HG03442 (cell line): ENCODE measurements around the gene RIT2.
"Not testable (repeated sequence)": the region's sequence is repeated elsewhere in the genome, so short reads cannot be mapped to it uniquely, and the experiment has no call there.

Experiments
- ATAC-seq: cut with Tn5 transposase; IDR thresholded peaks from one replicate; pipeline ENCODE4 v1.9.1; 2021; ENCODE audit warnings: mild to moderate bottlenecking, moderate library complexity; ENCODE audit not compliant: unreplicated experiment

Gene RIT2

GRCh38 chr18:42854558-42854957, 260.9 kb downstream of the RIT2 start:
- ATAC-seq, result no peak

DNA sequence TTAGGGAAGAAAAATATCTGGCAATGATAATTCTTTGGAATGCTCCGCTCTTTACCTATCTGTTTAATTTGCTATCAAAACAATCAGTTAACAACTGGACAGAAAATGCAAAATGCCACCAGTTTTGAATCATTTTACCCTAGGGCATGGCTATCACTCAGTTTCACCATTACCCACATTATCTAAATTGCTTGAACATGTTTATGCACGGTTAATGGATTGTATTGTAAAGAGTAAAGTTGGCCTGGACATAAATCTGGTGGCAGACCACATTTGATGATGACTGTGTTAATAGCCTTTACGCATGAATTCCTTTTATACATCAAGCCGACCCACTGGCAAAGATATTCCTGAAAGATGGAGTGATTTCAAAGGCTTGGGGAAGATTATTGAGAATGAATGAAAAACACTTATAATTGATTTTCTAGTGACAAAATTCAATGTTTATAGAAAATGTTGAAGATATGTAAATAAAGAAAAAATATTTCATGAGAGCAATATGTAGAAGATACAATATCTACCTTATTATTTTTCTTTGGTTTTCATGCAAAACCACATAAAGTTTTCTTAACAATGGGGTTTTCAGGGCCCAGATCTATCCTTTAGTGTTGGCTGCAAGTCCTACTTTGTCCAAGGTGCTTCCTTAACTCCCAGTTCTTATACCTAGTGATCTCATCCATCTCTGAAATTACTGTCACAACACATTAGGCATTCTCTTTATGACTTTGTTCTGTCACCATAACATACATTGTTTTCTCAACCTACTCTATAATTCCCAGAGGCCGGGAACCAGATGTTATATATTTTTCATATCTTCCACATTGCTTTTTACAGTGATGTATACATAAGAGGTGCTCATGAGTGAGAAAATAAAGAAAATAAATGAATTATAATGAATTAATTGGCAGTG, 265.1 kb downstream of the RIT2 start:
- ATAC-seq, result no peak

DNA sequence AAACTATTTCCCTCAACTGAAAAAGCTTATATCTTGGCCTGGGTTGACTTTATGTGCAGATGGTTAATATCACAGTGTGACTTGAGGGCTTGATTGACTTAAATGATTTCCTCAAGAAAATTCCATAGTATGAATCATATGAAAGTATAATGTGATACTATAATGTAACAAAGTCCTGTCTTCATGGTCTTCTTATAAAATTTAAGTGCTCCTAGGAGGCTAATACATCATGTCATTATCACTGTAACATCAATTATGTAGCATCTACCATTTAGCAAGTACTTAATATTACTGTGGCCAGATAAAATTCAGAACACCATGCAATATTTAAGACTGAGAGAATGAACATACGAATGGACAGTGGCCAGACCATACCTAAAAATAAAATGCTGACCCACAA, 276.1 kb downstream of the RIT2 start:
- ATAC-seq, result no peak

GRCh38 chr18:42838546-42839145, 276.8 kb downstream of the RIT2 start:
- ATAC-seq, result no peak

DNA sequence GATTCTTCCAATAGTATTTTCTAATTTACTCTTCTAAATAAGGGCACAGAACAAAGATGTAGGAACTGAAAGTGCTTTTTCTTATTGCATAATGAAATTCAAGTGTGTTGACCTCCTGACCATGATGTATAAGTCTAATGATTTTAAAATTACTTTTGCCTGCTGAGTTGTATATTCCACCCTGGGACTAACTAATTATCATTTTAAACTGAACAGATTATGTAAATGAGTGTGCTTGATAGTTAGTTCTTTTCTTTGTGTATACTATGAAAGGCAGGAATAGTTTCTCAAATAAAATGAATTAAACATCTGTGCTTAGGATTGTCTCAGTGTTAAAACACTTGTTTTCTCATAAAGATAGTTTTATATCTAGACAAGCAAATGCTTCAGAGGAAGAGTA, 284.5 kb downstream of the RIT2 start:
- ATAC-seq, result no peak

DNA sequence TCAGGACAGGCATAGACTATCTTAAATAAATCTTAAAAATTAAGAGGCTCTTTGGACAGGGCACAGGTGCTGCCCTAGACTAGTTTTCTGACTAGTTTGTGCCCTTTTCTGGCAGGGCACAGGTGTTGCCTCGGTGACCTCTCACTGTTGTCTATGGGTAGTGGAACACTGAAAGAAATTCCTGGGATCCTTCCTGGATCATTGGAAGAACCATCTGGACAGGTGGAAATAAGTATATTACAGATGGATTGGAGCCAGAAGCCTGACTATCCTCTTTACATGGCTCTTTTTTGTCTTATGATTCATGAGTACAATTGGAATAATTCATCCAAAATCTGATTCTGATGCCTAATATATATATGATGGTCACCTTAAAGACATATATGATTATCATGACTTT, 286.6 kb downstream of the RIT2 start:
- ATAC-seq, result no peak

- no peak for ATAC-seq
These were observed 291.3 kb downstream of the RIT2 start for GRCh38 chr18:42824178-42824577.

DNA sequence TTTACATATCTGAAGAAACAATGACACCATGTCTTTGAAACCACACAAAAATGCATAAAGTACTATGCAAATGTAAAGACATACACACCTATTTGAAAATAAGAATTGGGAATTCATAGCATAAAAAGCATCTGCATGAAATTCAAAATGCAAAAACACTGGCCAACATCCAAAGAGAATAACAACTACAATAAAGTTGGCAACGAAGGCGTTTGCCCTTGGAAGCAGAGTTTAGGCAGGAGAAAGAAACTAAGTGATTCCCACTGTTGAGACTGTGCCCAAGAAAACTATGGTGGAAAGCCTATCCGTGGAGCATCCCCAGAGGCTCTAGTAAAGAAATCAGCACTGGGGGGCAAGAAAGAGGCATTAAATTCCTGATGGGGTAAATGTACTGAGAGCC, 292.8 kb downstream of the RIT2 start:
- no peak for ATAC-seq

GRCh38 chr18:42821492-42821891, 294.0 kb downstream of the RIT2 start:
- ATAC-seq, result no peak

DNA sequence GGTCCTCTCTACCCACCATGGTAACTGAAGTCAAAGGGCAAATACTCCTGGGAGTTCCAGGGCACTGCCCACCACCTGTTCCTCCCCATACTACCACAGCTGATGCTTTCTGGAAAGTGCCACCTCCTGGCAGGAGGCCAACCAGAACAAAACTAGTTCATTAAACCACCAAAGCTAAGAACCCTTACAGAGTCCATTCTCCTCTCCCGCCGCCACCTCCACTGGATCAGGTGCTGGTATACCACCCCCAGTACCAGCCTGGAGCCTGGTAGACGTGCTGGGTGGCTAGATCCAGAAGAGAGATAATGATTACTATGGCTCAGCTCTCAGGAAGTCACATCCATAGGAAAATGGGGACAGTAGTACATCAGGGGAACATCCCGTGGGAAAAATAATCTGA, 300.9 kb downstream of the RIT2 start:
- ATAC-seq, result no peak

- ATAC-seq, result no peak
These were observed 301.3 kb downstream of the RIT2 start for GRCh38 chr18:42814184-42814583.

DNA sequence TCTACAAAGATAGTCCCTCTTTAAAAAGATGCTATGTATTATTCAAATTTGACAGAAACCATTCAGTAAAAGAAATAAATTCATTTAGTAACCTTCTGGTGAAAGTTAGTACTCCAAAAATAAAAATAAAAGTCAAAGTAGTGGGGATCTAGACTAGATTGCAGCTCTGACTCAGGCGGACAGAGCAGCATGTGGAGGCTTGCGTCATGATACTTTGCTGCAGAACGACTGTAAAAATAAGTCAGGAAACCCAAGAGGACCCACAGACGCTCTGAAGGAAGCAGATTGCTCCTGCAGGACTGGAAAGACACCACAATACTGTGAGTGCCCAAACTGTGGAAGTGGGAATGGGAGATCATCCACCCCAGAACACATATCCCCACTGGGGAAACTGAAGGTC, 301.9 kb downstream of the RIT2 start:
- ATAC-seq, result no peak

DNA sequence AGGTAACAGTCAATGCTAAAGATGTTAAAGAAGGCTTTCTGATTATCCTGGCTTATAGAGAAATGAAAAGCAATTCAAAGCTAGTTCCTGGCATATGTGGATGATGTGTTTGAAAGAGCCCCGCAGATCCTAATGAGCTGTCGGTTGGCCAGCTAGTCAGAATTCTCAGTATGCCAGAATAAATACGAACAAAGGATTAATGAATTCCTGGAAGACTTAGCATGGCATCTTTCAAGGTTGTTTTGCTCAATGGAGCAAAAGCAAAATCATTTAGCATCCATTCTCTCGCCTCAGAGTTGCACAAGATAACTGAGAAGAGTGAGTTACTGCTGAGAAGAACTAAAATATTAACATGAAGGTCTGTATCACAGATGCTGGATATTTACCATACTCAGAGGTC, 307.6 kb downstream of the RIT2 start:
- ATAC-seq, result no peak

DNA sequence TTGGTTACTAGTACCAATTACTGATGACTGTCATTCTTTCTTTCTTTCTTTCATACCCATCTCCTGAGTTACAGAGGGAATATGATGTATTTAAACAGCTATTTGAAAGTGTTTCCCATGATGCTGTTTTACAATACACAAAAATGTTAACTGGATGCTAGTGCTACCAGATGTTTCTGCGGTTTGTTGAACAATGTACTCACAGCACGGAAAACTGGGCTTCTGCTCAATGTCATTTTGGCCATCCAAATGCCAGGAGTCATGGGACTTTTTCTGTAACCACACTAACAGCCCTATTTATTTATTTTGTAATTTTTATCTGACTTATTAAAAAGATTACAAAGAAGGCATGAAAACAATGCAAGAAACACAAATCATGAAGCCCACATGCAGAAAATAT, 313.8 kb downstream of the RIT2 start:
- no peak for ATAC-seq

- no peak for ATAC-seq
These were observed 316.8 kb downstream of the RIT2 start for GRCh38 chr18:42798606-42799170.

DNA sequence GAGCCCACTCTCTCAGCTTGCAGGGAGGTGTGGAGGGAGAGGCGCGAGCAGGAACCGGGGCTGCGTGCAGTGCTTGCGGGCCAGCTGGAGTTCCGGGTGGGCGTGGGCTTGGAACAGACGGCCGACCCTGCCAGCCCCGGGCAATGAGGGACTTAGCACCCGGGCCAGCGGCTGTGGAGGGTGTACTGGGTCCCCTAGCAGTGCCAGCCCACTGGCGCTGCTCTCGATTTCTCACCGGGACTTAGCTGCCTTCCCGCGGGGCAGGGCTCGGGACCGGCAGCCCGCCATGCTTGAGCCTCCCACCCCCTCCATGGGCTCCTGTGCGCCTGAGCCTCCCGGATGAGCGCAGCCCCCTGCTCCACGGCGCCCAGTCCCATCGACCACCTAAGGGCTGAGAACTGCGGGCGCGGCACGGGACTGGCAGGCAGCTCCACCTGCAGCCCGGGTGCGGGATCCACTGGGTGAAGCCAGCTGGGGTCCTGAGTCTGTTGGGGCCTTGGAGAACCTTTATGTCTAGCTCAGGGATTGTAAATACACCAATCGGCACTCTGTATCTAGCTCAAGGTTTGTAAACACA, 320.2 kb downstream of the RIT2 start:
- ATAC-seq, result not testable (repeated sequence)

- ATAC-seq, result no peak
These were observed 322.8 kb downstream of the RIT2 start for GRCh38 chr18:42792731-42793130.

- ATAC-seq, result no peak
These were observed 330.9 kb downstream of the RIT2 start for GRCh38 chr18:42784632-42785031.

DNA sequence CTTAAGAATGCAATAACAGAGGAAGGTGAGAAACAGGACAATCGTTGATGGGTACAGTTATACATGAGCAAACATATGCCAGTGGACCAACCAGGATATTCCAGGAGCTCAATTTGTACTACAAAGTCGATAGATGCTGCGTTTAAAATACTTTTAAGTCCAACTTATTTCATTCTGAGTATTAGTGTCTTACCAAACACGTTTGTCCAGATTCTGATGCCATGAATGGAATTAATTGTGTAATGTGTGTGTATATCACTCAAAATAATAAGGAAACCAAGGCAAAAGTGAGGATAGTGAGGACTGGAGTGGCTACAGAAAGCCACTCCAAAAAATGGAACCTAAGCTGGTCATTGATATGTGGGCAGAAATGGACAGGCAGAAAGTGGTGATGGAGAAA, 332.6 kb downstream of the RIT2 start:
- no peak for ATAC-seq

DNA sequence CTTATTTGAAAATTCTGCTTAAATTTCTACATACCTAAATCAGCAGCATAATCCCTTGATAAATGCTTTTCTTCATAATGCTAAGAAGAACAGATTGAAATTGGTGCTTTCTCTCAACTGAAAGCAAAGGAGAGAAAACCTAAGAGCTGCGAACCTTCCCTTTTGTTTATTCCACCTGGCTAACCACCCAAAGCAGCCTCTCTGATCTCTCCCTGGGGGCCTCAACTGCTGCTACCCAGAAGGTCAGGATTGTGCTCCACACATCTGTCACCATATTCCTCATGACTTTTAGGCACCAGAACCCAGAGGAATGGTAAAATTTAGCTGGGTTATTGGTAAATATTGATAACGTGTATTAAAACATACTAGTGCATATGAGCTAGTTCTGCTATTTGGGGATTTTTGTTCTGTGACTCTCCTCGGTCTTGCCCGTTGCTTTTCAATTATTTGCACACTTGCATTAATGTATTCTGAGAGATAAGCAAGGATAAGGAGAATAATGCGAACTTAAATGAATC, 334.1 kb downstream of the RIT2 start:
- no peak for ATAC-seq

DNA sequence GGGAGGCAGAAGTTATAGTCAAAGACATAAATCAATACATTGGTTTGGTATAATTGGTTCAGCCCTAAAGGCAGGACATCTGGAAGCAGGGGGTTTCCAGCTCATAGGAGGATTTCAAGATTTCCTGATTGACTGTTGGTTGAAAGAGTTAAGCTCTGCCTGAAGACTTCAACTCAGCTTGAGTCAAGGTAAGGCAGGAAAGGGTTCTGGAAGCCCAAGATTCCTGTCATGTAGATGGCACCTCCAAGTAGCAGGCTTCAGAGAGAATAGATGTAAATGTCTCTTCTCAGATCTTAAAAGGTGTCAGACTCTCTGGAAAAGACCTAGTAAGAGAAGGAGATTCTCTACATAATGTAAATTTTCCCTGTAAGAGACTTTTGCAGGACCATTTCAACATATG, 335.3 kb downstream of the RIT2 start:
- no peak for ATAC-seq
